Stimulated activated CD8-positive, alpha-beta memory T cell treated with anti-CD3 and anti-CD28 coated beads, Interleukin-2, amount 100 ng/mL, for 48 hours (primary cell): Measurements from ENCODE around the gene TMEM232.
"Not testable (repeated sequence)": the region's sequence is repeated elsewhere in the genome, so short reads cannot be mapped to it uniquely, and the experiment has no call there.

Experiments used
- DNase-seq, 2 donors: peaks; one replicate each; pipeline ENCODE4 v3.0.0-alpha.2; 2020; ENCODE audit warnings: low read depth in 2 of 2

TMEM232 gene

GRCh38 chr5:110625376-110625999 is 101.0 kb downstream of the TMEM232 start:
- DNase-seq: no peak

- DNase-seq: no peak
These were observed 102.6 kb downstream of the TMEM232 start for GRCh38 chr5:110623874-110624273.

GRCh38 chr5:110618941-110619340 is 107.5 kb downstream of the TMEM232 start:
- no peak for DNase-seq

DNA sequence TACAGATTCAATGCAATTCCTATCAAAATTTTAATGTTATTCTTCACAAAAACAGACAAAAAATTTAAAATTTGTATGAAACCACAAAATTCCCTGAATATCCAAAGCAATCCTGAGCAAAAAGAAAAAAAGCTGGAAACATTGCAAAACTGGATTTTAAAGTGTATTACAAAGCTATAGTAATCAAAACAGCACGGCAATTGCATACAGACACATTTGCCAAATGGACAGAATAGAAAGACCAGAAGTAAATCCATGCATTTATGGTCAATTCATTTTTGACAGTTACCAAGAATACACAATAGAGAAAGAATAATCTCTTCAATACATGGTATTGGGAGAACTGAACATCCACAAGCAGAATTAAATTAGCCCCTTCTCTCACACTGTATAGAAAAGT is 110.5 kb downstream of the TMEM232 start:
- no peak for DNase-seq

GRCh38 chr5:110612794-110613247 is 113.7 kb downstream of the TMEM232 start:
- DNase-seq: no peak

- DNase-seq: no peak
These were observed 114.7 kb downstream of the TMEM232 start for GRCh38 chr5:110611817-110612216.

DNA sequence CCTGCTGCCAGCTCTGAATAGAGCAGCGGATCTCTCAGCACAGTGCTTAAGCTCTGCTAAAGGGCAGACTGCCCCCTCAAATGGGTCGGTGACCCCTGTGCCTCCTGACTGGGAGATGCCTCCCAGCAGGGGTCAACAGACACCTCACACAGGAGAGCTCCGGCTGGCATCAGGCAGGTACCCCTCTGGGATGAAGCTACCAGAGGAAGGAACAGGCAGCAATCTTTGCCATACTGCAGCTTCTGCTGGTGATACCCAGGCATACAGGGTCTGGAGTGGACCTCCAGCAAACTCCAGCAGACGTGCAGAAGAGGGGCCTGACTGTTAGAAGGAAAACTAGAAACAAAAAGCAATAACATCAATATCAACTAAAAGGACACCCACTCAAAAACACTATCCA is 131.6 kb downstream of the TMEM232 start:
- DNase-seq: no peak

- DNase-seq: no peak
These were observed 136.3 kb downstream of the TMEM232 start for GRCh38 chr5:110590187-110590586.

GRCh38 chr5:110588286-110588980 is 138.0 kb downstream of the TMEM232 start:
- no peak for DNase-seq

- DNase-seq: no peak
These were observed 145.8 kb downstream of the TMEM232 start for GRCh38 chr5:110580625-110581024.

- no peak for DNase-seq
These were observed 153.7 kb downstream of the TMEM232 start for GRCh38 chr5:110572729-110573128.

- DNase-seq: no peak
These were observed 164.3 kb downstream of the TMEM232 start for GRCh38 chr5:110562191-110562590.

- no peak for DNase-seq
These were observed 165.0 kb downstream of the TMEM232 start for GRCh38 chr5:110561510-110561909.

DNA sequence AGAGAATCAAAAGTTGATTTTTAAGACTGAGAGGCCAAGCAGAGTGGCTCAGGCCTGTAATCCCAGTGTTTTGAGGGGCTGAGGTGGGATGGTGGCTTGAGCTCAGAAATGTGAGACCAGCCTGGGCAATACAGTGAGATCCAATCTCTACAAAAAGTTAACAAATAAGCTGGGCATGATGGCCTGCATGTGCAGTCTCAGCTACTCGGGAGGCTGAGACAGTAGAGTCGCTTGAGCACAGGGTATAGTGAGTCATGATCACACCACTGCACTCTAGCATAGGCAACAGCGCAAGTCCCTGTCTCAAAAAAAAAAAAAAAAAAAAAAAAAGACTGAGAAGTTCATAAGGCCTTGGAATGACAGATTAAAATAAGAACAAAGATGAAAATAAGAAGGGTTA is 177.2 kb downstream of the TMEM232 start:
- no peak for DNase-seq

DNA sequence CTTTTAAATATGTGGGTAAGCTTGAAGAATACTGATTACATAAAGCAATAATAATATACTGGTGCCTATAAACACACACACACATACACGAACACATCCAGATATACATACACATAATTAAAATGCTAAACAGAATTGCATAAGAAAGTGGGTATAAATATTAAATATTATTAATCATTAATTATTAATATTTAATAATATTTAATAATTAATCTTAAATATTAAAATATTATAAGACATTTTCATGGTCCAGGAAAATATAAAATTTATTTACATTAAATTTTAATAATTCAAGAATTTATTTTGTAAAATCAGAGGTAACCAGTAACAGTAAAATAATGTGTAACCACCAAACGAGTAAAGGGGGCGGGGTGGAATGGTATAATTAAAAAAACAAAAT is 178.3 kb downstream of the TMEM232 start:
- no peak for DNase-seq

DNA sequence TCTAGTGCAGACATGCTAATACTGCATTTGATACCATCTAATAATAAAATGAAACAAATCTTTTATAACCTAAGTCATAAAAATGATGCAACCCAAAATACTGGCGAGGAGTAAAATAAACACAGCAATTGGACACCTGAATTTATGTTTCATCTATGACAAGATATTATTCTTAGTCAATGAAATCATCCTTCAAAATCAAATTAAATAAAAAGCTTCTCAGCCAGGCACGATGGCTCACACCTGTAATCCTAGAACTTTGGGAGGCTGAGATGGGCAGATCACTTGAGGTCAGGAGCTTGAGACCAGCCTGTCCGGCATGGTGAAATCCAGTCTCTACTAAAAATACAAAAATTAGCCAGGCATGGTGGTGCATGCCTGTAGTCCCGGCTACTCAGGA is 179.0 kb downstream of the TMEM232 start:
- no peak for DNase-seq

- DNase-seq: no peak
These were observed 180.8 kb downstream of the TMEM232 start for GRCh38 chr5:110545716-110546115.

DNA sequence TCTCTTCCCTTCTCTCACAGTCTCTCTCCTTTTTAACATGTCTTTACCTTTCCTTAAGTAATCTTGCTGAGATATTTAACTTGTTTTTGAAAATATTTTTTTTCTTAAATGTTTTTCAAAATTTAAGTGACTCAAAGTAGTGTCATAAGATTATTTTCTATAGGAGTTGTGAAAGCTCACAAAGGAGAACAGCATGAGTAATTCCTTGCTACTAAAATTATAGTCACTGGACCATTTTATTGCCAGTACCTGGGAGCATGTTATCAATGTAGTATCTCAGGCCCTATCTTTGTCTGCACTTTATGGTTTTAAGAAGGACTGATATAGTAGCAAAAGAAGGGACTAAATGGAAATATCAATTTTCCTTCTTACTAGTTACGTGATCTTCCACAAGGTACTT is 181.9 kb downstream of the TMEM232 start:
- no peak for DNase-seq

DNA sequence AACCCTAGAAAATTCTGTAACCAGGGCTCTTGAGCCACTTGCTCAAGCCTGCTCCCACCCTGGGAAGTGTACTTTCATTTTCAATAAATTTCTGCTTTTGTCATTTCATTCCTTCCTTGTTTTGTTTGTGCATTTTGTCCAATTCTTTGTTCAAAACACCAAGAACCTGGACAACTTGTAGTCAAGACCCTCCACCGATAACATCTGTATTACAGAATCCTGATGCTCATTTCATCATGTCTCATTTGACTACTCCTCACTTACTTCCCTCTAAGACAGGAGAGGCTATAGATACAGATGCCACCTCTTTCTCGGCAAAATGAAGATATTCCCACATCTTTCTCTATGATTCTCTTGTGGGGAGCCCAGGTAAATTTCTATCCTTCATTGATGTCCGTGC is 183.5 kb downstream of the TMEM232 start:
- DNase-seq: no peak

GRCh38 chr5:110536120-110537115 is 190.1 kb downstream of the TMEM232 start:
- DNase-seq: no peak

DNA sequence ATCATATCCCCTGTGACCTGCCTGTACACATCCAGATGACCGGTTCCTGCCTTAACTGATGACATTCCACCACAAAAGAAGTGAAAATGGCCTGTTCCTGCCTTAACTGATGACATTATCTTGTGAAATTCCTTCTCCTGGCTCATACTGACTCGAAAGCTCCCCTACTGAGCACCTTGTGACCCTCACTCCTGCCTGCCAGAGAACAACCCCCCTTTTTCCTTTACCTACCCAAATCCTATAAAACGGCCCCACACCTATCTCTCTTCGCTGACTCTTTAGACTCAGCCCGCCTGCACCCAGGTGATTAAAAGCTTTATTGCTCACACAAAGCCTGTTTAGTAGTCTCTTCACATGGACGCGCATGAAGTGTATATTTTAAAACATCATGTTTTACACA is 191.3 kb downstream of the TMEM232 start:
- DNase-seq: not testable (repeated sequence)

GRCh38 chr5:110525762-110526161 is 200.7 kb downstream of the TMEM232 start:
- DNase-seq: no peak
